Neural cell (in vitro differentiated cells): ENCODE measurements around the gene PHOX2B.
A peak's percentile ranks its signal among the peaks of the same experiment; 100 is the strongest.

Experiments used
- EP300 ChIP-seq: fragments of 450-650 bp; conservative IDR thresholded peaks from 2 replicates; pipeline ENCODE4 v1.6.1; 2014; ENCODE audit warnings: antibody characterized with exemption, mild to moderate bottlenecking, moderate library complexity; ENCODE audit not compliant: poor library complexity, severe bottlenecking
- EZH2 ChIP-seq: fragments of 200-600, 300-800 bp; shearing (Covaris generic), sonication (generic); IDR thresholded peaks from 2 replicates; pipeline ENCODE4 v1.6.1; 2014; ENCODE audit warnings: antibody characterized with exemption, low read length, borderline replicate concordance, mild to moderate bottlenecking; ENCODE audit not compliant: insufficient read depth, poor library complexity, severe bottlenecking
- TAF1 ChIP-seq: IDR thresholded peaks from 2 replicates; pipeline ENCODE4 v1.6.1; 2012; ENCODE audit warnings: low read depth

DNA sequence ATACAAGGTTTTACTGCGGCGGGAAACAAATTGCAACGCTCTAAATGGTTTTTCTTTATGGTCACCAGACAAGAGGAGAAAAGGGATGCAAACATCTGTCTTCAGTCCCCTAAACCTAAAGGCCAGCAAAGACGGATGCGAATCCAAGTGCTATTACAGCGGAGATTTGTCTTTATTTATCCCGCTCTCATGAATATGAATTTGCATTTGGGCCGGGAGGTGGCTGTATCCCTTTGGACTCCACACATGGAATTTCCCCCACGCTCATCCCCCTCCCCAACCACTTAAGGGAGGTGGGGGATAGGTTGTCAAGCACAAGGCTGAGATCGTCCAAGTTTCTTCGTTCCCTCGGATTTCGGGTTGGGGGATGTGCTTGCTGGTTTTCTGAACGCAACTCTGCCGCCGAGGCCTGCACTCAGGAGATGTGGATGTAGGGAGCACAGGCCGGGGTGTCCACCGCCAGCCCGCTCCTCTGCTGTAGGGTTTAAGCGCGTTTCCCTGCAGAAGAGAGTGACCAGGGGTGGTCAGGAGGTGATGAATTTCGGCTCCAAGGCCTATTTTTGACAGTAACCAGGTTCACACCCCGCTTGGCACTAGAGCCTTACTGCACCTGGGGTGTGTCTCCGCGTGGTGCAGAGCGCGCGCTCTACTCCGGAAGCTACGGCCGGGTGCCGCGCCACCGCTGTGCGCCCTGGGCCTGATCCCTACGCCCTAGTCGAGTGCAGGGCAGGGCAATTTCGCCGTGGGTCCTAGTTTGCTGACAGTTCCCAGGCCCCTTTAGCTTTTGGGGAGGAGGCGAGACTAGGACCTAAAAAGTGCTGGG is 2.3 kb upstream of the PHOX2B start:
- peak; percentile 62 for TF ChIP-seq EZH2
- no peak for TF ChIP-seq TAF1
- TF ChIP-seq EP300: no peak
